HUDEP-2 (cell line): ENCODE measurements around the gene CTSH.

Experiments used
- DNase-seq, 76 experiments: peaks; one replicate each; lab custom pipeline; 2025; ENCODE audit not compliant: unreplicated experiment in 76 of 76; lab: John Stamatoyannopoulos, UW

Gene CTSH, protein sequence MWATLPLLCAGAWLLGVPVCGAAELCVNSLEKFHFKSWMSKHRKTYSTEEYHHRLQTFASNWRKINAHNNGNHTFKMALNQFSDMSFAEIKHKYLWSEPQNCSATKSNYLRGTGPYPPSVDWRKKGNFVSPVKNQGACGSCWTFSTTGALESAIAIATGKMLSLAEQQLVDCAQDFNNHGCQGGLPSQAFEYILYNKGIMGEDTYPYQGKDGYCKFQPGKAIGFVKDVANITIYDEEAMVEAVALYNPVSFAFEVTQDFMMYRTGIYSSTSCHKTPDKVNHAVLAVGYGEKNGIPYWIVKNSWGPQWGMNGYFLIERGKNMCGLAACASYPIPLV

DNA sequence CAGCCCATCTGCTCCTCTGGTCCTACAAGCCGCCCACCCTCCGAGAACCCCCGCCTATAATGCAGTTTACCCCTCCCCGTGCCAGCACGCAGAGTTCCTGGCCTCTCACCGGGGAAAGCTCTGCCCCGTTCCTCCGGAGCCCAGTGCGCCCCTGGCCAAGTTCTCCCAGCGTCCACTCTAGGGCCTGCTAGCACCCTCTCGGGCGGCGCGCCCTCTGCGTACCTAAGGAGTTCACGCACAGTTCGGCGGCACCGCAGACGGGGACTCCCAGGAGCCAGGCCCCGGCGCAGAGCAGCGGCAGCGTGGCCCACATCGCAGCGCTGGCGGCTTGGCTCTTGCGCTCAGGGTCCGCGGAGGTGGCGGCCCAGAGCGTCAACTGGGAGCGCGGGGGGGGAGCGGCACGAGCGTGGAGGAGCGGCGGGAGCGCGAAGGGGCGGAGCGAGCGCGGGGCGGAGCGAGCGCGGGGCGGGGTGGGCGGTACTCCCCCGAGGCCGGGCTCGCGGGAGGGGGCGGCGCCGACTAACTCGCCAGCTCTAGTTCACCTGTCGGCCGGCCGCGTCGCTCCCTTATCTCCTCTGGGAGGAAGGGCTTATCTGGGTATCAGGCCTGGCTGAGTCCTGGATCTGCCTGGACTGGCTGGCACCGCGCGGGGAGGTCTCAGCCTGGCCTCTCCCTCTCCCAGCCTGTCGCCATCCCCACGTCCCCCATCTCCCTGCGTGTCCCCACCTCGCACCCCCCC lies at the start of gene CTSH:
Gene CTSH, minus strand, starts transcription at position 378 of the 739 bp plus-strand sequence. Its CDS starts 65 bp downstream, at position 313.
- DNase-seq, result peak in 46 of 76 experiments; percentile 4 to 58 (median 30)

DNA sequence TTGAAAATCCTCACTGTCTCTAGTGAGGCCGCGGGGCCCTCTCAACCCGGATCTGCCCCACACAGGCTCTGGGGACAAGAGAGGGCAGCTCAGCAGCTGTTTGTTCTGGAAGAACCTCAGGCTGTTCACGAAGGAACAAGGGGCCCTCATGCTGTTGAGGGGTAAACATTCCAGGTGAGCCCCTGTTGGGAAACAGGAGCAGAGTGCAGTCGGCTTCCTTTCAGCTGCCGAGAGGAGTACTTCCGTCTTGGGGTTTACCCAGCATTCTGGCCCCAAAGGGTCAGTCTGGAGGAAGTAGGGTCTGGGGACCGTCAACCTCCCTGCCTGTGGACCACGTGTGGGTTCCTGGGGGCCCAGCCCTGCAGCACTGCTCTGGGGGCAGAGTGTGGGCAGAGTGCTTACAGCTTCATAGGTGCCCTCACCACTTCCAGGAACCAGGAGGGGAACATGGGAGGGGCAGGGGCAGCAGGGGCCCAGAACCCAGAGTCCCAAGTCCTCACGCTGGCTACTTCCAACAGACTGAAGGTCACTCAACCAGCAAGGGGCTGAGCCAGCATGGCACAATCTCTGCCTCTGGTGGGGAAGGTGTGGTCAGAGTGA lies 49.2 kb upstream of the CTSH start:
- DNase-seq, result no peak

DNA sequence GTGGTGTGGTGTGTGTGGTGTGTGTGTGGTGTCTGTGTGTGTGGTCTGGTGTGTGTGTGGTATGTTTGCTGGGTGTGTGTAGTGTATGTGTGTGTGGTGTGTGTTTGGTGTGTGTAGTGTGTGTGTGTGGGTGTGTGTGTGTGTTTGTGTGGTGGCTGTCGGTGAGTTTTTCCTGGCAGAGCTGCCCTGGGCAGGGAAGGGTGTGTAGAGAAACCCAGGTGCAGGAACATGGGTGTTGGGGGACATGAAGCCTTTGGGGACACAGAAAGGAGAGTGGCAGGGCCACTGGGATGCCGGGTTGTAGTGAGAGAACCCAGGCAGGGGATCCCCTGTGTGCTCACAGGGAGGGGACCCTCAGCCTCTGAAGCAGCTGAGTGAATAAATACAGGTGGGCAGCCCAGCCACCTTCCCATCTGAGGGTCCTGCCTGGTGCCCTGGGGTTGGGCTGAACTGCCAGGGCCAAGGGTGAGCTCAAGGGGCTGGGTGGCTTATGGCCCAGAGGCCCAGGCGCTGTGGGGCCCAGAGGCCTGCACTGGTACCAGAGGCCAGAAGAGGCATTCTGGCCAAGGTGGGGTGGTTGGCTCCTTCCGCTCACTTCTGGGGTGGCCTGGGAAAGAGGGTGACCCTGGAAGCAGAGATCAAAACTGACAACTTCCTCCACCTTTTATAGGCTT lies 48.5 kb upstream of the CTSH start:
- no peak for DNase-seq

DNA sequence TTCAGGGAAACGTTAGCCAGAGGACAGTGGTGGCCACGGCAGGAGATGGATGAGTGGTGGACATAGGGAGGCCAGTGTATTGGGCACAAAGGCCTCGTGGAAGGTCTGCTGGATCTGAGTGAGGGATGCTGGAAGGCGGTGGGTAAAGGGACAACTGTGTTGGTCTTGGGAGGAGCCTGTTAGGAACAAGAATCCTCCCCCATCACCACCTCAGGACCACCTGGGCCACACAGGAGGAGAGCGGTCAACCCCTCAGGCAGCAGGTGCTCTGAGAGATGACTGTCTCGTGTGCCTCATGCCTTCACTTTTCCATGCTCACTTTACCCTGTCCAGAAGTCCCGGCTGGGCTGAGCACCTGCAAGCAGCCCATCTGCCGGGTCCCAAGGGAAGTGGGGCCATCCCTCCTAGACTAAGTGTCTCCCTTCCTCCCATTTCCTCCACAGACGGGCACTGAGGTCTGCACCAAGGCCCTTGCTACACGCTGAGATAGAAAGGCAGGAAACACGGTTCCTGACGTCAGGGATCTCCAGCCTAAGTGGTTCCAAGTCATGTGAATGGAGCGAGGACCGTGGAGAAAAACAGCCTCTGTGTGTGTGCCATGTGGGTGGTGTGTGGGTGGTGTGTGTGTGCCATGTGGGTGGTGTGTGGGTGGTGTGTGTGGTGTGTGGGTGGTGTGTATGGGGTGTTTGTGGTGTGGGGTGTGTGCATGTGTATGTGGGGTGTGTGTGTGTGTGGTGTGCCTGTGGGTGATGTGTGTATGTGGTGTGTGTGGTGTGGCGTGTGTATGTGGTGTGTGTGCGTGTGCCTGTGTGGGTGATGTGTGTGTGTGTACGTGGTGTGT lies 47.8 kb upstream of the CTSH start:
- no peak for DNase-seq

DNA sequence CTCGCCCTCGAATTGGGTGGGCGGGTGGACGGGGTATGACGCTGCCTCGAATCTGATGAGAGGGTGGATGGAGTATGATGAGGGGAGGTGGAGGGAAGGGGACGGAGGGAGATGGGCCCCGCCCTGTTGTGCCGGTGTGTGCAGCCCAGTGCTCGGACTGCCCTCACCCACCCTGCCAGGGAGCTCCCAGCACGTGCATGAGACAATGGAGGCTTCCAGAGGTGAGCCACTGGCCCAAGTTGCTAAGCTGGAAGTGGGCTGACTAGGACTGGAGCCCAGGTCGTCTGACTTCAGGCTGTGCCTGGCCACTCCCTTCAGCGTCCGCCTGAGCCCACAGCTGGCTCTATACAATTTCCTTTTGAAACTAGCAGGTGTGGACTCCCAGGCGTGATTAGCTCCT lies 47.0 kb upstream of the CTSH start:
- no peak for DNase-seq

DNA sequence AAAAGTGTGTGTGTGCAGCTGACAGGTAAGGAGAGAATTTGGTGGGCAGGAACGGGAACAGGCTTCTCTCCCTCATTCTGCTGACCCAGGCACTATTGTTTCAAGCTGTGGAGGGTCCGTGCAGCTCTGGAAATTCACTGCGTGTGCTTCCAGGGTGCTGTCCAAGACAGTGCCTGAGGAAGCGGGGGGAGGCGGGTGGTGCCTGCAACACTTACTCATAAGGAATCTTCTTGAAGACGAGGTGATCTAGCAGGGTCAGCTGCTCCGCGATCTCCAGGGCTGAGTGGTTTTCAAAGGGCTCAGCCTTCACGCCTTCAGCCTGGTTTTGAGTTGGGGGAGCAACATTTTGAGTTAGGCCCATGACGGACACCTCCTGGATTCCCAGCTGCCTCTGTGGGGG lies 46.6 kb upstream of the CTSH start:
- no peak for DNase-seq

DNA sequence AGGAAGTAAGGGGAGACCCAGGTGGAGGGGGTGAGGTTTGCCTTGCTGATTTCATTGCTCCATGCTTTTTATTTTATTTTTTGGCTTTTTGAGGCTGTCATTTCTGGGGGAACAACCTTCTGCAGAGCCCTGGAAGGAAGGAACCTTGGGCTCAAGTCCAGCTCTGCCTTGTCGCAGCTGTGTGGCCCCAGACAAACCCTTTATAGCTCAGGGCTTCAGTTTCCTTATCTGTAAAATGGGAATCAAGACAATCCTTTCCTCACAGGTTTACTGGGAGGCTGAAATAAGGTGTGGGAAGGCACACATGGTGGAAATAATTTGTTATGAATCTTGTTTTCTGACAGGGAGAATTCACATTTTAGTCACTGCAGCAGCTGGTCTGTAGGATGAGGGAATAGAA lies 45.4 kb upstream of the CTSH start:
- no peak for DNase-seq

DNA sequence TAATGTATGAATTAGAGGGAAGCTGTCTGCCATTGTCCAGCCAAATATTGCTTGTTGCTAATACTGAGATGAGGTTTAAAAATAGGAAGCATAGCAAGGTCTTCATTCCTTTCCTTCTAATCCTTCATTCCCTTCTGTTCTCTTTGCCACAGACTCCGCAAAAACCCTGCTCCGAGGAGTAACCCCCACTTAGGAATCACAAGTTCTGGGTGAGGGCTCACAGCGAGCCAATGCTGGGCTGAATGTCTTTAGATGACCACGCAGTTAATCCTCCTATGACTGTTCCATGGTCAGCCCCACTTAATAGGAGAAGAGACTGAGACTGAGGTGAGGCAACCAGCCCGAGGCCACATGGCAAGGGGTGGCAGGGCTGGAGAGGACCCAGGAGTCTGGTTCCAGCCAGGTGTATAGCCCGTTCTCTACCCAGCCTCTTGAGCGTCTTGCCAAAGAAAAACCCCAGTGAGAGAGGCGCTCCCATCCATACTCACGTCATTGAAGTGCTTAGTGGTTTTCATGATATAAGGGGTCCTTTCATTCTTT lies 44.9 kb upstream of the CTSH start:
- no peak for DNase-seq

DNA sequence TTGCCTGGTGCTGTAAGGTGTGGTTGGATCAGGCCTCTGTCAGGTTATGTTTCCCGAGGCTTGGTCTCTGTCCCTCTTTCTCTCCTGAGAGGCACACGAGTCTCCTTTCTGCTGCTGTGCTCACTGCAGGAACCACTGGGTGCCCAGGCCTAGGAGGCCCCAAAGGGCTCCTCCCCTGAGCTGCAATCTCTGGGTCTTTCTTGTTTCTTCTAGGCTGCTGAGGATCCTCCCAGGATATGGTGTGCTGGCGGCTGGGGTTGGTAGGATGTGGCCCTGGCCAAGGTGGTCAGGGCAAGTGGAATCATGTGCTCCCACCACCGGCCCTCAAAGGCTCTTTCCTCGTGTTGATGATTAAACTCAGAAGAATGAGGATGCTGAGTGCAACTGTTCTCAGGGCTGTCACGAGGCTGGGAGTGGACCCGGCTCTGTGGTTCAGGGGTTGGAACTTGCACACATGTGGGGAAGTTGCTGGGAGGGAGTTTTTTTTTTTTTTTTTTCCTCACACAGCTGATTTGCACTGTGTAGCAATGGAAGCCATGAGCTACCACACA lies 43.6 kb upstream of the CTSH start:
- peak in 14 of 76 experiments; percentile 5 to 33 (median 14) for DNase-seq

DNA sequence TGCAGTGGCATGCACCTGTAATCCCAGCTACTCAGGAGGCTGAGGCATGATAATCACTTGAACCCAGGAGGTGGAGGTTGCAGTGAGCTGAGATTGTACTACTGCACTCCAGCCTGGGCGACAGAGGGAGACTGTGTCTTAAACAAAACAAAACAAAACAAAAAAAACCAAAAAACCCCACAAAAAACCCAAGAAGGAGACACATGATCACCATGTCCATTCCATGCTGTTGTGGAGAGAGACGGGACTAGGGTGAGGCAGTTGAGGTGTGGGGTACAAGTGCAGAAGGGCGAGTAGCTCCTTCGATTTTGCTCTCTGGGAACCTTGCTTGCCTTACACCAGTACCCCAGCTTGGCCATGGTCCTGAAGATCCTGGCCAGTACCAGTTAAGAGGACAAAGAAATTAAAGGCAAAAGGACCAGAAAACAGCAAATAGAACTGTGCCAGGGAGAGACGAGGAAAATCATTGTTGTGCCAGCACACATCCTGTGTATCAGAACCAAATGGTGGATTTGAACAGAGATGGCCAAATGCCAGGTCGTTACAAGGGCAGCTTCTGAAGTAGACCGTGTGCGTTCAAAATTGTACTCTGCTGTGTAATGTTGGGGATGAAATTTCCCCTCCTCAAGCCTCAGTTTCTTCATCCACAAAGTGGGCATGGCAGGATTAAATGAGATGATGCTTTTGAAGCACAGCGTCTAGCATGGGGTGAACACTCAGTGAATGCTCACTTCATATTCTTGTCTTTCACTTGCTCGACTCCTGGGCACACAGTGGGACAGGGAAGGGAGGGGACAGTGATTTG lies 42.9 kb upstream of the CTSH start:
- DNase-seq, result no peak

DNA sequence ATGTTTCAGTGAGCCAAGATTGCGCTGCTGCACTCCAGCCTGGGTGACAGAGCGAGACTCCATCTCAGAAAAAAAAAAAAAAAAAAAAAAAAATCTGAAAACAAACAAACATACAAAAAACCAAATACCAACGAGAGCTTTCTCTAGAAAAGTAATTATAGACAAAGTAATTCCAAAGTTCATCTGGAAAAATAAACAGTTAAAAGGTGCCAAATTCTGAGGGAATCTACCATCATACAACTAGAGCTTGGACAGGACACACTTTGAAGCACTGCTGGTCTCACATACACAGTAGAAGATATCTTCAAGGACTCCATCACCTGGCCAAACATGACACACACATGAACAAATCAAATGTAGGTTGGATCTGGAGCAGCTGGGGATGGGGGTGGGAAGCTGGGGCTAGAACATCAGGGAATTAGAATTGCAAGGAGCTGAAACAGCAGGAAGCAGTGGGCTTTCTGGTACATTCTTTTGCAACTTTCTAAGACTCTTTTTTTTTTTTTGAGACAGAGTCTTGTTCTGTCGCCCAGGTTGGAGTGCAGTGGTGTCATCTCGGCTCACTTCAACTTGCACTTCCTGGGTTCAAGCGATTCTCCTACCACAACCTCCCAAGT lies 41.1 kb upstream of the CTSH start:
- DNase-seq, result no peak

DNA sequence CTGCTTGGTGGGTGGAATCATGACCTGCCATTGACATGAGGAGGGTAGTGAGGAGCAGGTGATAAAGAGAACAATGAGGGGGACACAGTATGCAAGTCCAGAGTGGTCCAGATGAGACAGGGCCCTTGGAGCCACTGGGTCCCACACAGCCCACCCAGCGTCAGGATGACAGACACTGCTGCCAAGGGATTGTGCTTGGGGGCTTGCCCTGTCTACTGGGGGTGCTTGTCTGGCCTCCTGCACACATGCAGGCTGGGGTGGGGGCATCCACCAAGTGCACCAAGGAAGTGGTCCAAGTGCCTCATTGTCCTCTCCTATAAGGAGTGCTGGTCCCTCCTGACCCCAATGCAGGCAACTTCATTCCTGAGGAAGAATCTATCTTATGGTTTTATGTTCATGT lies 39.2 kb upstream of the CTSH start:
- no peak for DNase-seq

DNA sequence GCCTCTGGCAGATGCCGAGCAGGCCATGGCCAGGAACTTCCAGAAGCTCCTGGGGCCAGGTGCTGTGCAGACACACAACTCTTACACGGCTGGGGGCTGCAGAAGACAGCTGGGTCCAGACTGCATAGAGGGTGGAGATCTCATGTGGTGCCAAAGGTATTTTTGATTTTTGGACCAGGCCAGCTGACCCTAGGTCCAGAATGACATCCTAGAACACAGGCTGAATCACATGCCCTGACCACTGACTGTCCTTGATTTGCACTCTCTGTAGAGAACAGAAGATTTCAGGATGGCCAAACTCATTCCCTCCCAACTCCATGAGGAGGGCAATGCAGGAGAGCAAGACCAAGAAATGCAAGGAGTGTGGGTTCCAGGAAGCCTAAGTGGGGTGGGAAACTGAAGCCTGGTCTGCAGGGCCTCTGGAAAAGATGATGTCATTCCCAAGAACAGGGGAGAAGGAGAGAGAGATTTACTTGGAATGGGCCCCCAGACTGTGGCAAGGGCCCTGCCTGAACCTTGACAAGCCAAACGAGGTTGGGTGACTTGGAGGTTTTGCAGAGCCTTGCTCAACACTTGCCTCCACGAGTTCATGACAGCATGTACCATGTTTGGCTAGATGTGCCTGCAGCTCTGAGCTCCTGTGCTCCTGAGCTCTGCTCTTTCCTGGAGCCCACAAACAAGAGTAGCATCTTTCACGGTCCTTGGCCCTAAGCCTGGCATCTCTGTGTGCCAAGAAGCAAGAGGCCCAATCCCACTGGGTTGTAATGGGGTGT lies 38.5 kb upstream of the CTSH start:
- DNase-seq, result no peak

DNA sequence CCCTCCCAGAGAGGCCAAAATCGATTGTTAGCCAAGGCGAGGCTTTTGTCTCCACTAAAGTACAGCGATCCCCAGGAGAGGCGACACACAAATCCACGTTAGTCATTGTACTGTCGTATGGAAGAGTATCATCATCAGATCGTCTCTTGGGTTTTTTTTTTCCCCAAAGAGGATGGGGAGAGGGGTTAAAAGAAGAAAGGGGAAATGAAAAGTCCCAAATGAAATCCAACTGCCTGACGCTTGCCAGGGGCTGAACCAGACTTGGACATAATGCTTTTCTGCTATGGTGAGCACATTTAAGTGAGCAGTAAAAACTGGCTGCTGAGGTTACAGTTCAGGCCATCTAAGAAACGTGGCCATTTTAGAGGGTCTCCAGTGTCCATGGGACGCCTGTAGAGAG lies 37.9 kb upstream of the CTSH start:
- DNase-seq, result no peak

DNA sequence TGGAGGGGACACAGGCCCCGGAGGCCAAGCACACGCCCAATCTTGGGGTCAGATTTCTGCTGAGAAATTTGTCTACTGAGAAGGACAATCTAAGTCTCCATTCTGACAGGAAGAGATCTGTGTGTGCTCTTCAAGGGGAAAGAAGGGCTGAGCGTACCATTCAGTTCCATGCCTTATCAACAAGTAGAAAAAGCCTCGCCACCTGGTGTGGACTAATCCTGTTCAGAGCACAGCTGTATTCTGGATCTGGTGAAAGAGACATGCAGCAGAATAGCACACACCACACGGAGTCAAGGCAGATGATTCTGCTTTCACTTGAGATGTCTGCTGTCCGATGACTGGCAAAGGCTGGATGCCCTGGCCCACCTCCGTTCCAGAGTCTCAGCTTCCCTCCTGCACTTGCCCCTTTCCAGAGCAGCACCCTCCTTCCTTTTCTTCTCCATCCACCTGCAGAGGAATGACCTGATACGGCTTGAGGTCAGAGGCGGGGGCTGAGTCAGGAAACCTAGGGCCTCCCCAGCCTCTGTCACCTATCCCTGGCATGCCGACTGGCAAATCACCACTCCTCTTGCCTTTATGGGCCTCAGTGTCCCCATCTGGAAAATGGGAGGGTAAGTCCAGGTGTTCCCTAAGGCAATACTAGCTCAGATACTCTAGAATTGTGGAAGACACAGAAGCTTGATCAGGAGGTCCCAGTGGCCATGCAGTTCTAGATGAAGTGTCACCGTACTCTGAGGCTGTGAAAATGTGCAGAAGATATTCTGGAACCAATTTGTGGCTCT lies 36.9 kb upstream of the CTSH start:
- no peak for DNase-seq

DNA sequence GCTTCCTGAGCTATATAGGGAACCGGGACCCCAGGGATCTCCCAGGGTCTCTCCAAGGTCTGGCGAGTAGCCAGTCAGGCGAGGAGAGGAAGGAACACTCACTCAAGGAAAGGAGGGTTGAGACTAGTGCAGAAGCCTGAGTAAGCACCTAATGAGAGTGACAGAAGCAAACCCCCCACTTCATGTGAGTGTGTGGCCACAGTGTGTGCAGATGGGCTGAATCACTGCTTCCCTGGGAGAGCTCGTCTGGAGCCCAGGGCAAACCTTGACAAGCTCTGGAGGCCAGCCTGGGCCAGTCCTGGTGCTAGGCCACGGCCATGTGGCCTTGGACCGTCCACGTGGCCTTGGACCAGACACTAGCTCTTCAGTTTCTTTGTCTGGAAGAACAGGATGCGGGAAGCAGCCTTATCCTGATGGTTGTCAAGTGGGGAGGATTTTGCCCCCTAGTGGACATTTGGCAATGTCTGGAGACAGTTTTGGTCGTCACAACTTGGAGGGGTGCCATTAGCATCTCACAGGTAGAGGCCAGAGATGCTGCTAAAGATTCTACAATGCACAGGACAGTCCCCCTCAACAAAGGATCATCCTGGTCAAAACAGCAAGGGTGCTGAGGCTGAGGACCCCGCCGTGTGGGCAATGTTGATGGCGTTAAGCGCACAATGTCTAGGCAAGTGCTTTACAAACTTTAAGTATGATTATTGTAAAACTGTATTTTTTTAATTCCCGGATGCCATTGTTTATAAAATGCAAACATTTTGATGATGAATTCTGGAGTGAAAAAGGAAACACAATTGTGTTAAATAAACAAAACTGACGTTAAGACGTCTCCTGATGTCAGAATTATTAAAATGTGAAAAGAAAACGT lies 34.8 kb upstream of the CTSH start:
- DNase-seq, result peak in 50 of 76 experiments; percentile 1 to 55 (median 30)
